ENCODE measurements around the gene SMC6.

- TF ChIP-seq CTCF (IDR thresholded peaks at IDR 0.05) (no peak), POLR2A (IDR thresholded peaks at IDR 0.05) (no peak)
Observed at GRCh38 chr2:17800219-17800618, 46.6 kb upstream of the SMC6 start.

Measured in thyroid gland (tissue), 4 donors.